Tibial nerve (tissue), 4 donors: ENCODE results near the gene RBL2. TPM values are rescaled to one million over a fixed set of nuclear protein-coding genes. Genes with fewer than 3 reads are reported as not detected.

ENCODE experiments used
- DNase-seq, 2 donors: peaks; one replicate each; pipeline ENCODE4 v3.0.0-alpha.2; 2019; ENCODE audit warnings: low spot score in 2 of 2
- H3K27ac ChIP-seq, 4 donors: fragments of 200-600 bp; sonication (generic) in 3 of 4; one replicate each; pipeline ENCODE4 v1.5.1; 2017 to 2019; ENCODE audit warnings: mild to moderate bottlenecking in 1 of 4
- H3K27me3 ChIP-seq, 2 donors: fragments of 200-600 bp; sonication (generic) in 1 of 2; one replicate each; pipeline versions ENCODE4 v1.5.1 to v1.6.0; 2017 to 2019
- H3K36me3 ChIP-seq, 3 donors: fragments of 200-600 bp; sonication (generic); one replicate each; pipeline ENCODE4 v1.5.1; 2018 to 2019
- H3K4me1 ChIP-seq, 4 donors: fragments of 200-600 bp; sonication (generic) in 3 of 4; one replicate each; pipeline ENCODE4 v1.5.1; 2017 to 2019
- H3K4me3 ChIP-seq, 4 donors: fragments of 200-600 bp; sonication (generic) in 3 of 4; one replicate each; pipeline ENCODE4 v1.5.1; 2017 to 2019; ENCODE audit warnings: mild to moderate bottlenecking in 1 of 4, moderate library complexity in 1 of 4
- H3K9me3 ChIP-seq, 4 donors: fragments of 200-600 bp; sonication (generic) in 3 of 4; one replicate each; pipeline ENCODE4 v1.5.1; 2017 to 2019
- CTCF ChIP-seq, 5 experiments: fragments of 200-600 bp in 3 of 5; fragments of 450-650 bp in 2 of 5; sonication (generic) in 3 of 5; IDR thresholded peaks; one replicate each; pipeline ENCODE4 v1.5.1; 2016 to 2019; ENCODE audit warnings: antibody characterized with exemption in 5 of 5, mild to moderate bottlenecking in 3 of 5, moderate library complexity in 2 of 5
- EP300 ChIP-seq, 2 donors: sonication (generic); formaldehyde crosslinking; IDR thresholded peaks; one replicate each; pipeline ENCODE4 v1.6.1; 2017; ENCODE audit warnings: antibody characterized with exemption in 2 of 2, mild to moderate bottlenecking in 1 of 2
- POLR2A ChIP-seq, 2 donors: fragments of 450-650 bp; IDR thresholded peaks; one replicate each; pipeline ENCODE4 v1.6.1; 2017; ENCODE audit warnings: antibody characterized with exemption in 2 of 2, mild to moderate bottlenecking in 2 of 2, moderate library complexity in 2 of 2
- WGBS, 2 donors: methylation state at CpG; one replicate each; pipeline ENCODE4 v1.1.5; 2018; 5-methylcytosine and 5-hydroxymethylcytosine counted together
- total RNA-seq, 4 donors: library from RNA; depleted of rRNA; stranded (reverse); fragments of >200 nt; gene quantifications; one replicate each; pipeline ENCODE4 v1.1.0, GENCODE V29; 2016

The RBL2 gene
- total RNA-seq, 4 donors from 2014 or later, result 98.1 to 139 (median 127) TPM

GRCh38 chr16:53428681-53429080, 5.6 kb upstream of the RBL2 start:
- no peak overlapping the region for H3K4me3 ChIP-seq
- peaks cover 0 to 16% (median 0%) of the 10 kb centered on the region in 4 donors for H3K9me3 ChIP-seq
- 79 to 82% methylated on average over 3 of the region's 3 CpGs for WGBS, 2 donors
- TF ChIP-seq CTCF (IDR thresholded peaks at IDR 0.05) (no peak), EP300 (IDR thresholded peaks at IDR 0.05) (no peak), POLR2A (IDR thresholded peaks at IDR 0.05) (no peak)
- no peak for DNase-seq
- no peaks in the 10 kb centered on the region for H3K4me1 ChIP-seq
- H3K27ac ChIP-seq, result no peak overlapping the region
- H3K36me3 ChIP-seq, result no peaks in the 10 kb centered on the region
- no peaks in the 10 kb centered on the region for H3K27me3 ChIP-seq

GRCh38 chr16:53429221-53429943, 4.9 kb upstream of the RBL2 start:
- no peak overlapping the region for H3K27ac ChIP-seq
- no peak for DNase-seq
- WGBS, 2 donors, result 73 to 80% methylated on average over 4 of the region's 4 CpGs

GRCh38 chr16:53430363-53430762, 3.9 kb upstream of the RBL2 start:
- DNase-seq, result no peak
- Histone ChIP-seq H3K27me3 (no peaks in the 10 kb centered on the region), H3K27ac (no peak overlapping the region), H3K9me3 (peaks cover 0 to 12% (median 0%) of the 10 kb centered on the region in 4 donors), H3K4me1 (no peaks in the 10 kb centered on the region), H3K4me3 (no peak overlapping the region), H3K36me3 (no peaks in the 10 kb centered on the region)
- WGBS, 2 donors, result 94 to 95% methylated on average over 1 of the region's 1 CpG
- TF ChIP-seq CTCF (IDR thresholded peaks at IDR 0.05) (no peak), EP300 (IDR thresholded peaks at IDR 0.05) (no peak), POLR2A (IDR thresholded peaks at IDR 0.05) (no peak)

More at GRCh38 chr16:53429221-53429943, 4.9 kb upstream of the RBL2 start:
- Histone ChIP-seq H3K27me3 (no peaks in the 10 kb centered on the region), H3K4me3 (no peak overlapping the region), H3K36me3 (no peaks in the 10 kb centered on the region), H3K4me1 (no peaks in the 10 kb centered on the region), H3K9me3 (peaks cover 0 to 12% (median 0%) of the 10 kb centered on the region in 4 donors)
- TF ChIP-seq POLR2A (IDR thresholded peaks at IDR 0.05) (no peak), CTCF (IDR thresholded peaks at IDR 0.05) (no peak), EP300 (IDR thresholded peaks at IDR 0.05) (no peak)

- WGBS, 2 donors, result 67 to 75% methylated on average over 7 of the region's 7 CpGs
- no peak for DNase-seq
- Histone ChIP-seq H3K4me3 (no peak overlapping the region), H3K36me3 (no peaks in the 10 kb centered on the region), H3K27me3 (no peaks in the 10 kb centered on the region), H3K9me3 (peaks cover 0 to 12% (median 0%) of the 10 kb centered on the region in 4 donors), H3K27ac (peak overlapping the region in 2 of 4 donors; percentile 94 to 98), H3K4me1 (peaks cover 4 to 26% (median 11%) of the 10 kb centered on the region in 4 donors)
- TF ChIP-seq POLR2A (IDR thresholded peaks at IDR 0.05) (no peak), CTCF (IDR thresholded peaks at IDR 0.05) (no peak), EP300 (IDR thresholded peaks at IDR 0.05) (no peak)
These were observed 762 bp upstream of the RBL2 start for GRCh38 chr16:53433509-53433908.

- H3K4me1 ChIP-seq, result peaks cover 4 to 28% (median 11%) of the 10 kb centered on the region in 4 donors
- peak overlapping the region; percentile 82 to 100 (median 96) for H3K4me3 ChIP-seq
- no peak for TF ChIP-seq EP300 (IDR thresholded peaks at IDR 0.05)
- TF ChIP-seq POLR2A (IDR thresholded peaks at IDR 0.05), result no peak
- no peak for TF ChIP-seq CTCF (IDR thresholded peaks at IDR 0.05)
- H3K9me3 ChIP-seq, result peaks cover 0 to 11% (median 0%) of the 10 kb centered on the region in 4 donors
- 22 to 24% methylated on average over 13 of the region's 13 CpGs for WGBS, 2 donors
- no peaks in the 10 kb centered on the region for H3K36me3 ChIP-seq
- no peaks in the 10 kb centered on the region for H3K27me3 ChIP-seq
- H3K27ac ChIP-seq, result peak overlapping the region; percentile 90 to 98 (median 96)
- DNase-seq, result no peak
These were observed 318 bp upstream of the RBL2 start for GRCh38 chr16:53433930-53434376.
